GM18951 (cell line): ENCODE measurements around the gene C1orf232.

Source experiments
- POLR2A ChIP-seq: IDR thresholded peaks from 4 replicates; pipeline ENCODE4 v1.6.1; 2011; ENCODE audit warnings: mild to moderate bottlenecking; ENCODE audit not compliant: insufficient read length, insufficient read depth; ENCODE audit errors: extremely low read depth
- in situ Hi-C: fragments of 300-500 bp; cut with MboI; formaldehyde crosslinking; loops from one replicate; pipeline ENCODE4 v1.12.0; 2022; ENCODE audit warnings: low sequenced_read_pairs, mixed read lengths, inconsistent platforms; ENCODE audit not compliant: unreplicated experiment

C1orf232 gene

DNA sequence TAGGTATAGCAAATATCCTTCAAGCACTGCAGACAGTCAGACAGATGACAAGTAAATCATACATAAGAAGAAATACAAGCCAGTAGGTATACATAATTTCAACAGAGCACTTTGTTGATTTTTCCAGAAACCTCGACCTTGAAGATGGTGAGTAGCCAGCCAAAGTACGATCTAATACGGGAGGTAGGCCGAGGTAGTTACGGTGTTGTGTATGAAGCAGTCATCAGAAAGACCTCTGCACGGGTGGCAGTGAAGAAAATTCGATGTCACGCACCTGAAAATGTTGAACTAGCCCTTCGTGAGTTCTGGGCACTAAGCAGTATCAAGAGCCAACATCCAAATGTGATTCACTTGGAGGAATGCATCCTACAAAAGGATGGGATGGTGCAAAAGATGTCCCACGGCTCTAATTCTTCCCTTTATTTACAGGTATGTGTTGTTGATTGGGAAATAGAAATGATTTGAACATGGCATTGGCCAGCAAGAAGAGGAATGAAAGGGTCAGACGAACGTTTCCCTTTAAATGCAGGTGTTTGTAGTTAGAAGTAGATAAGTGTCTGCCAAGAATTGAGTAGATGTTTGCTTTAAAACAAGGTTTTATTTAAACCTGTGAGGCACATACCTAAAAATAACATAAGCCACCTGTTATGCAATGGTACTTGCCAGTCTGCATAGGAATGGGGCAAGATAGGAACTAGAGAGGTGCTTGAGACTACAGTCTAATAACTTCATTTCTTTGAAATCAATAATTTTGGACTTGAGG is 54.4 kb downstream of the C1orf232 start:
- no peak for TF ChIP-seq POLR2A

More for the DNA sequence above, 54.4 kb downstream of the C1orf232 start:
- in situ Hi-C loops = no loop called here
